ENCODE measurements around the gene TRIM8. TPM values are rescaled to one million over a fixed set of nuclear protein-coding genes. Genes with fewer than 3 reads are reported as not detected.

The TRIM8 gene
- total and polyA plus RNA-seq, 2 of the 8 experiments (the other 6 are each of a cell fraction or from before 2014, with no cell fraction given) = 24.9 to 38.8 TPM

DNA sequence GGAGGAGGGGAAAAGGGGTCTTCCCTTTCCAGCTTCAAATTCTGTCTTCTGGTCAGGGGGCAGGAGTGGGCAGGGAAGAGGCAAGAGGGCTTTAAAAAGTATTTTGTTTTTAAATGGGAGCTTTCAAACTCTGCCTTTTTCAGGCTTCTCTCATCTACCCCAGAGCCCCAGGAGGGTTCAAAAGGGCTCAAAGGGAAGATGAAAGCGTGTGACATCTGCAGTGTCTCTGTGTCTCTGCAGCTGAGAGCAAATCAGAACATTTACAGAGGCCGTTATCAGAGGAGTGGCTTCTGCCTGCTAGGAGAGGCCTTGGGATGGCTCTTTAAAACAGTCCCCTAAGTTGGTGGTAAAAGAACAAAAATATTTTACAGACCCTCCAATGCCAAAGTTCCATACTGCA is 30.3 kb downstream of the TRIM8 start:
- Histone ChIP-seq H2AFZ (ENCODE audit: low read length) (no peak overlapping the region), H4K5ac (ENCODE audit: insufficient read length, low read depth, low read length) (no peak overlapping the region), H3K4ac (replicated peaks; ENCODE audit: insufficient read length, low read depth, low read length) (no peak overlapping the region), H2BK5ac (ENCODE audit: low read depth, low read length) (no peak overlapping the region), H2BK20ac (ENCODE audit: low read length) (no peak overlapping the region), H3K36me3 (ENCODE audit: control insufficient read depth in 2 of 4, insufficient read depth in 4 of 4, low read length in 3 of 4) (no peaks in the 10 kb centered on the region), H3K27me3 (replicated peaks in 1 of 4; ENCODE audit: control insufficient read depth in 3 of 4, extremely low read depth in 1 of 4, insufficient read depth in 3 of 4, low read length in 3 of 4) (no peaks in the 10 kb centered on the region), H2BK15ac (ENCODE audit: low read length) (no peak overlapping the region), H4K20me1 (replicated peaks in 1 of 2; ENCODE audit: control insufficient read depth in 1 of 2, insufficient read depth in 2 of 2, low read length in 2 of 2) (no peaks in the 10 kb centered on the region), H4K8ac (ENCODE audit: extremely low read depth, insufficient read depth, low read length) (no peak overlapping the region), H3K9me3 (ENCODE audit: insufficient read depth in 2 of 2, low read depth in 1 of 2, low read length in 1 of 2) (no peaks in the 10 kb centered on the region), H3K4me2 (ENCODE audit: insufficient read depth in 1 of 2, low read depth in 2 of 2, low read length in 2 of 2) (peak overlapping the region; percentile 59 to 64), H2BK120ac (replicated peaks; ENCODE audit: low read depth, low read length) (no peak overlapping the region), H3K9ac (replicated peaks in 1 of 4; ENCODE audit: extremely low read depth in 1 of 4, low read depth in 3 of 4, low read length in 3 of 4) (no peak overlapping the region), H3K23me2 (ENCODE audit: low read depth, low read length) (no peaks in the 10 kb centered on the region), H3K79me2 (ENCODE audit: control insufficient read depth in 1 of 2, insufficient read depth in 2 of 2, low read length in 2 of 2) (no peaks in the 10 kb centered on the region), H4K91ac (replicated peaks; ENCODE audit: insufficient read length, low read length) (no peak overlapping the region), H3K4me3 (ENCODE audit: extremely low read depth in 1 of 4, insufficient read depth in 2 of 4, low read depth in 3 of 4, low read length in 4 of 4) (peak overlapping the region in 1 of 4 experiments; percentile 35; a peak in 1 of 8 replicates), H3K27ac (ENCODE audit: low read depth, low read length) (no peak overlapping the region), H2BK12ac (ENCODE audit: low read depth, low read length) (no peak overlapping the region), H3K4me1 (replicated peaks in 1 of 4; ENCODE audit: control insufficient read depth in 3 of 4, insufficient read depth in 4 of 4, low read length in 3 of 4) (peaks cover 38 to 64% (median 40%) of the 10 kb centered on the region in 4 experiments), H3K56ac (replicated peaks; ENCODE audit: insufficient read length, low read depth, low read length) (no peak overlapping the region), H3K79me1 (ENCODE audit: low read depth, low read length) (no peaks in the 10 kb centered on the region), H3K23ac (ENCODE audit: insufficient read length) (no peak overlapping the region), H2AK5ac (ENCODE audit: low read depth, low read length) (no peak overlapping the region), H3K14ac (ENCODE audit: insufficient read length) (no peak overlapping the region), H3K18ac (ENCODE audit: extremely low read depth, low read length) (0 out of 2 replicates have a peak overlapping the region, but pooled peaks have one; percentile 9)
- DNase-seq (ENCODE audit: low read depth in 1 of 2, low spot score in 2 of 2) = no peak
- no peak for FAIRE-seq
- TF ChIP-seq TBP (IDR thresholded peaks at IDR 0.05; ENCODE audit: low read depth, low read length) (no peak), POU5F1 (IDR thresholded peaks at IDR 0.05; ENCODE audit: low read depth, low read length) (no peak), GABPA (IDR thresholded peaks at IDR 0.05; ENCODE audit: borderline replicate concordance, insufficient read depth, low read length) (no peak), ZNF274 (IDR thresholded peaks at IDR 0.05; ENCODE audit: borderline replicate concordance, extremely low read depth, low read length) (no peak), NRF1 (IDR thresholded peaks at IDR 0.05; ENCODE audit: low read depth, low read length) (no peak)
- ChIA-PET CTCF (ENCODE audit: partially characterized antibody) (interaction anchor here (0.6 to 13.0 kb wide), 12 partner anchors 8 to 251 kb away, joined by 3 to 102 read pairs (median 8); partner anchors contain the start of genes ARL3, SFXN2 and TRIM8), POLR2A (ENCODE audit: partially characterized antibody) (interaction anchor here (0.7 to 4.2 kb wide), 6 partner anchors 8 to 40 kb away, joined by 3 to 22 read pairs (median 8); partner anchors contain the start of genes ARL3 and SFXN2)
- WGBS, 2 experiments (ENCODE audit: extremely low coverage in 1 of 2, insufficient coverage in 1 of 2, insufficient read length in 1 of 2, insufficient replicate concordance in 2 of 2, low coverage in 1 of 2, low lambda C conversion rate in 2 of 2, missing lambda C conversion rate in 1 of 2) = 48% methylated on average over 2 of the region's 2 CpGs; no CpG with 5 or more reads in 1 of the 2 experiments
